Measurements from ENCODE around the gene RPS19BP1.
"Not testable (repeated sequence)": the region's sequence is repeated elsewhere in the genome, so short reads cannot be mapped to it uniquely, and the experiment has no call there.

RPS19BP1 gene

DNA sequence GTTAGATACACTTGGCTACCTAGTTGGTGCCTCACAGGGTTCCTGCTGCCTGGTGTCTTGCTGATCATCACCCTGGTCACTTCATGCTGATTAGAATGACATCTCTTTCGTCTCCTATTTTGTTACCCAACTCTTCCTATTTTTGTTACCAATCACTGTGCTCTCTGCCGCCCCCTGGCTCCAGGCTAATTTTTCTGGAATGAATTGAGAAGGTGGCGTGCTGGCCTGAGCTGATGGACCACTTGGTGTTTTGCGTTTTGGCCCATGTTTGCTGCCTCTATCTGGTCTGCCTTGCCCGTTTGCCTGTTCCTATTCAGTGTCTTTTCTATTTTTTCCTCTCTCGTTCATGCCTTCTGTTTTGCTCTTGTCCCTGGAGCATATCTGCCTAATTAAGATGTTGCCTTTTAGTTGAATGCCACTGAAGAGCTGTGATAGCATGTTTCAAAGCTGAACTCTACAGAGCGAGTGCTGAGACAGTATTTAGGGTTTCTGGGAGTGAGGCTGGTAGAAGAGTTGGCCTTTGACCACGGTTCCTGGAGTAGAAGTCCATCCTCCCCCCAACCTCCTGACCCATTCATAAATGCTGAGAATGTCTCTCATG lies 18.1 kb downstream of the RPS19BP1 start:
- no peak for DNase-seq (ENCODE audit: extremely low read depth in 1 of 2, low read depth in 1 of 2)

DNA sequence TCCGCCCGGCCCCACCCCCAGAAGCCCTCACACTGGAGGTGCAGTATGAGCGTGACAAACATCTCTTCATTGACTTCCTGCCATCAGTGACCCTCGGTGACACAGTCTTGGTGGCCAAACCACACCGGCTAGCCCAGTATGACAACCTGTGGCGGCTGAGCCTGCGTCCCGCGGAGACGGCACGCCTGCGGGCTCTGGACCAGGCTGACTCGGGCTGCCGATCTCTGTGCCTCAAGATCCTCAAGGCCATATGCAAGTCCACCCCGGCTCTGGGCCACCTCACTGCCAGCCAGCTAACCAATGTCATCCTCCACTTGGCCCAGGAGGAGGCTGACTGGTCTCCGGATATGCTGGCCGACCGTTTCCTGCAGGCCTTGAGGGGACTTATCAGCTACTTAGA lies 18.8 kb downstream of the RPS19BP1 start:
- DNase-seq (ENCODE audit: extremely low read depth in 1 of 2, low read depth in 1 of 2): no peak

GRCh38 chr22:39512026-39512425 lies 20.5 kb downstream of the RPS19BP1 start:
- DNase-seq (ENCODE audit: extremely low read depth in 1 of 2, low read depth in 1 of 2): no peak

GRCh38 chr22:39511226-39511625 lies 21.3 kb downstream of the RPS19BP1 start:
- DNase-seq (ENCODE audit: extremely low read depth in 1 of 2, low read depth in 1 of 2): no peak

GRCh38 chr22:39510529-39511149 lies 21.9 kb downstream of the RPS19BP1 start:
- no peak for DNase-seq (ENCODE audit: extremely low read depth in 1 of 2, low read depth in 1 of 2)

- DNase-seq (ENCODE audit: extremely low read depth in 1 of 2, low read depth in 1 of 2): no peak
Observed at GRCh38 chr22:39508393-39508792, 24.2 kb downstream of the RPS19BP1 start.

DNA sequence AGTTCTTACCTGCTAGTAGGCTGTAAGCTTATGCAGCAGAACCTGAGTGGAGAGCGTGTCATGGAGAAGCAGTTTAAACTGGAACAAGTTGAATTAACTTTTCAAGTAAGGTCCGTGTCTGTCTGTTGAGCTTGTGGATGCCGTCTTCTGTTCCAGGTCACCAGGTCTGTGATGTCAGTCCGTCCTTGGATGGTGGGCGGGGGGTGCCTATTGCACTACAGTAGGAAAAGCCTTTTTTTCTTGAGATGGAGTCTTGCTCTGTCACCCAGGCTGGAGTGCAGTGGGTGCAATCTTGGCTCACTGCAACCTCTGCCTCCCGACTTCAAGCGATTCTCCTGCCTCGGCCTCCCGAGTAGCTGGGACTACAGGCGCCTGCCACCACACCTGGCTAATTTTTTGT lies 25.5 kb downstream of the RPS19BP1 start:
- DNase-seq (ENCODE audit: extremely low read depth in 1 of 2, low read depth in 1 of 2): not testable (repeated sequence)

GRCh38 chr22:39504071-39504470 lies 28.5 kb downstream of the RPS19BP1 start:
- DNase-seq (ENCODE audit: extremely low read depth in 1 of 2, low read depth in 1 of 2): no peak

DNA sequence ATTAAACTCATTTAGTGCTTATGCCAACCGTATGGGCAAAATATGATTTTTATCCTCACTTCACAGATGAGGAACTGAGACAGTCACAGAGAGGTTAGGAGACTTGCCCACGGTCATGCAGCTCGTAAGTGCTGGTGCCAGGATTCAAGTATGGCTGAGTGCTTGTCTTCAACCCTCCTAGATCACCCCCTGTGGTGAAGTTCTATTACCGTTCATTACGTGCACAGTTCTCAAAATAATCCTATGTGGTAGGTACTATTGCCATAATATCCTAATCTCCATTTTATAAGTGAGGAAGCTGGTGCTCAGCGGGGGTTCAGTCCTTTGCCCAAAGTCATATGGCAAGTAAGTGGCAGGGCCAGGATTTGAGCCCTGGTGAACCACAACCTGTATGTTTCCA lies 28.9 kb downstream of the RPS19BP1 start:
- DNase-seq (ENCODE audit: extremely low read depth in 1 of 2, low read depth in 1 of 2): no peak

GRCh38 chr22:39502789-39503409 lies 29.6 kb downstream of the RPS19BP1 start:
- no peak for DNase-seq (ENCODE audit: extremely low read depth in 1 of 2, low read depth in 1 of 2)

- peak; percentile 86 to 93 for DNase-seq (ENCODE audit: extremely low read depth in 1 of 2, low read depth in 1 of 2)
Observed at GRCh38 chr22:39502109-39502788, 30.3 kb downstream of the RPS19BP1 start, which contains the start of gene MIEF1. Gene MIEF1, plus strand, starts transcription at chr22:39502290. Its CDS starts 9,005 bp downstream, at chr22:39511295.

DNA sequence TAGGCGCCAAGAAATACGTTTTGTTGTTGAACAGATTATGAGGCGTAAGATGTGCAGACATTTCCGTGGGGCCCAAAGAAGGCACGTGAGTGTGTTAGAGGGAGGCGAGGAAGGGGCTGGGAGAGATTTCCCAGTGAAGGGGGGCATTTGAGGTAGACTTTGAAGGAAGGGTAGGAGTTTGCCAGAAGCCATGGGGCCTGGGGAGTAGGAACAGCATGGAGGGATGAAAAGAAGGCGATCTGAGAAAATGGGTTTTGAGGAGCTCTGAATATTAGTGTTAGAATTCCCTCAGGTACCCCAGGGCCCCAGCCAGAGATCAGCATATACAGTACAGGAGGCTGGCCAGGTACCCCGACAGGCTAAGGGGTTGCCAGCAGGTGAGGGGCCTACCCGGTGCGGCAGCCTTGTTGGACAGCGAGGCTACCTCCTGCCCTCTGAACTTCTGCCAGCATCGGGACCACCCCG lies 30.9 kb downstream of the RPS19BP1 start:
- DNase-seq (ENCODE audit: extremely low read depth in 1 of 2, low read depth in 1 of 2): no peak

- no peak for DNase-seq (ENCODE audit: extremely low read depth in 1 of 2, low read depth in 1 of 2)
Observed at GRCh38 chr22:39500101-39500500, 32.4 kb downstream of the RPS19BP1 start.

- no peak for DNase-seq (ENCODE audit: extremely low read depth in 1 of 2, low read depth in 1 of 2)
Observed at GRCh38 chr22:39498802-39499201, 33.7 kb downstream of the RPS19BP1 start.

DNA sequence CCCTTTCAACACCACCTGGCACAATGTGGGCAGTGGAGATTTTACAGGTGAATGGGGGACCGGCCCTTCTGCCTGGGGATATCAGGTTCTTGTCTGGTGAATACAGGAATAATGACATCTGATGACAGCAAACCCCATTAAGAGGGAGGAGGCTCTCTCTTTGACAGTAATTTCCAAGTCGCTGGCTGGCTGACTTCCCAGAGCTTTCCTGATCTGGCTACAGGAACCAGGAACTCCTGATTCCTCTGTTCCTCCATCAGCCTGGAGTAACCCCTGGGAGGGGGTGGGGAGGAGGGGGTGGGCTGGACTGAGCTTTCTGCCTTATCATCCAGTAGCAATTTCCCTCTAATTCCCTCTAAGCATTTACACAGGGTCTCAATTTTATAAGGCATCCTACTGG lies 34.2 kb downstream of the RPS19BP1 start:
- no peak for DNase-seq (ENCODE audit: extremely low read depth in 1 of 2, low read depth in 1 of 2)

DNA sequence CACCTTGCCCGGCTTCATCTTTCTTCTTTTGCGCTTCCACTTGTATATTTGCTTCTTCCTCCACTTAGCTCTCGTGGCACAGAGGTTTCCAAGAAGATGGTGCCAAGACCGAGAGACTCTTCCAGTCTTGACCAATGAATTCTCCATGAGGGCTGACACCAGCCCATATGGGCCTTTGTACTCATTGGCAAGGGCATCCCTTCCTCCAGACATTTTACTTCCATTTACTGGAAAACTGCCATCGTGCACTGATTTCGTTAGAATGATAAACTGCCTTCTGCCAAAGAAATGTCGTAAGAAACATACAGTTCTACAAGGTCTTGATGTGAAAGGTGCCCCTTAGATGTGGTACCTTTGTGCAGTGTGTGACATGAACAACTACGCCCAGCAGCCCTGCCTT lies 35.1 kb downstream of the RPS19BP1 start:
- no peak for DNase-seq (ENCODE audit: extremely low read depth in 1 of 2, low read depth in 1 of 2)

DNA sequence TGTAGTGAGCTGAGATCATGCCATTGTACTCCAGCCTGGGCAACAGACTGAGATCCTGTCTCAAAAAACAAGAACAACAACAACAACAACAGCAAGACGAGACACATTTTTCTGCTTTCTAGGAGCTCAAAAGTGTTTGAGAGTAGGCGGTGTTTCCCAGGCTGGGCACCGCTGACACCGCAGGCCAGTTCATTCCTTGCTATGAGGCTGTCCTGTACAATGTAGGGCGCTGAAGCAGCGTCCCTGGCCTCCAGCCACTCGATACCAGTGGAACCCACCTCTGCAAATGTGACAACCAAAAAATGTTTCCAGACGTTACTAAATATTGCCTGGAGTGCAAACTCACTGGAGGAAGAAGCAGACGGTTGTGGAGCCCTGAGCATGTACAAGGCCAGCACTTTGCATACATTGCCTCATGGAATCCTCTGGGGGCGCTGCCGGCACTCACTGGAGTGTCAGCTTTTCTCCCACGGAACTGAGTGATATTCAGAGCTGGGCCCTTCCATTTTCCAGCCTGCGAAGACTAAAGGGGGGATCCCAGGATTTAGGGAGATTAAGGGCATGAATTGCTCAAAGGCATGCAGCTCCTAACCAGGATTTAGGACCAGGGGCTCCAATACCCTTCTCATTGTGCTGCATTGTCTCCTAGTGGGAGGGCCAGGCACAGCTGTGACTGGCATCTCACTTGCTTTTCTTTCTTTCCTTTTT lies 36.3 kb downstream of the RPS19BP1 start:
- DNase-seq (ENCODE audit: extremely low read depth in 1 of 2, low read depth in 1 of 2): peak in 1 of 2 donors; percentile 39

- DNase-seq (ENCODE audit: extremely low read depth in 1 of 2, low read depth in 1 of 2): no peak
Observed at GRCh38 chr22:39494471-39495120, 38.0 kb downstream of the RPS19BP1 start.

- no peak for DNase-seq (ENCODE audit: extremely low read depth in 1 of 2, low read depth in 1 of 2)
Observed at GRCh38 chr22:39493759-39494158, 38.8 kb downstream of the RPS19BP1 start.

DNA sequence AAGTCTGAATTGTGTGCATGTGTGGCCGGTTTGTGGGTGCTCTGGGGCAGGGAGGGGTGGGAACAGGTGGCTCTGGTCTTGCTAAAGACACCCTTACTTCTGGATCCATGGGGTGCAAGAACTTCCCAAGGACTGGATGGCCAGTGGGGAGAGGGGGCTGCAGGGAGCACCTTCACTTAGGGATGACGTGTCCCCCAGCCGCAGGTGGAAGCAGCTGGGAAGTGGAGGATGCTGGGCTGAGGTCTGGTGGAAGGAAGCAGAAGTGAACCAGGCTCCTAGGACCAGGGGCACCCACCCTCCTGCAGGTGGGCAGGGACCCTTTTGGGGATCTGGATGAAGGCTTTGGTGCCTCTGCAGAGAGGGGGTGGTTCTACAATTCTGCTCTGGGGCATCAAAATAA lies 40.4 kb downstream of the RPS19BP1 start:
- no peak for DNase-seq (ENCODE audit: extremely low read depth in 1 of 2, low read depth in 1 of 2)

DNA sequence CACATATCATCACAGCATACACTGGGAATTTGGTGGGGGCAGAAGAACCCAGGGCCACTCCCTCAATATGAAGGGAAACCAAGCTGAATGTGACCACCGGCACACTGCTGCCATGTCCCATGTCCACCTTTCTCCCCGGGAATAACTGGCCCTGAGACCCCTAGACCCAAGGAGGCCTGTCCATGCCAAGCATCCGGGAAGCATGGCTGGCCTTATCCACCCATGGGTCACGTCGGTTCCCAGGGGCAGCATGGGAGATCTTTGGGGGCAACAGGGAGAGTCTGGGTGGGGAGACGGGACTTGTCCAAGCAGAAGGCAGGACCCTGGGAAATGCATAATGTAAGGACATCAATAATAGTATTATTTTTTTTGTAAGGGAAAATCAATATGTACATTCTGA lies 40.9 kb downstream of the RPS19BP1 start:
- no peak for DNase-seq (ENCODE audit: extremely low read depth in 1 of 2, low read depth in 1 of 2)

Measured in stimulated activated CD8-positive, alpha-beta memory T cell treated with anti-CD3 and anti-CD28 coated beads, Interleukin-7, amount 100 ng/mL, for 48 hours (primary cell).